H54 (cell line): ENCODE data around the gene RRP9.

ENCODE experiments used
- DNase-seq: peaks from one replicate; pipeline ENCODE4 v3.0.0; 2011; ENCODE audit warnings: low spot score, mixed read lengths; ENCODE audit not compliant: insufficient read length
- FAIRE-seq: peaks from 3 replicates; lab custom pipeline; 2011; peaks lifted over from hg19 to GRCh38; lab: Jason Lieb, UNC
- POLR2A ChIP-seq: IDR thresholded peaks from 2 replicates; pipeline ENCODE4 v1.6.1; 2011; ENCODE audit warnings: low read depth, mild to moderate bottlenecking, low read length

RRP9 gene

GRCh38 chr3:51943451-51944391, 2.0 kb upstream of the RRP9 start:
- FAIRE-seq (no peak), DNase-seq (no peak)
- no peak for TF ChIP-seq POLR2A

- FAIRE-seq: peak; percentile 27
Measured at GRCh38 chr3:51942603-51943450, 1.1 kb upstream of the RRP9 start.

GRCh38 chr3:51941463-51941797, 274 bp downstream of the RRP9 start:
- no peak for DNase-seq
- FAIRE-seq: no peak
- no peak for TF ChIP-seq POLR2A

More at GRCh38 chr3:51942603-51943450, 1.1 kb upstream of the RRP9 start:
- peak; percentile 91 for DNase-seq
- TF ChIP-seq POLR2A: 0 out of 2 replicates have a peak, but pooled peaks have one; percentile 54

GRCh38 chr3:51940648-51941462, 849 bp downstream of the RRP9 start:
- no peak for FAIRE-seq
- DNase-seq: no peak
- no peak for TF ChIP-seq POLR2A

GRCh38 chr3:51938780-51939425, 2.8 kb downstream of the RRP9 start:
- no peak for DNase-seq
- no peak for TF ChIP-seq POLR2A
- FAIRE-seq: no peak

GRCh38 chr3:51937611-51938450, 3.9 kb downstream of the RRP9 start:
- FAIRE-seq (no peak), DNase-seq (no peak)
- TF ChIP-seq POLR2A: no peak

- FAIRE-seq (no peak), DNase-seq (no peak)
Measured at GRCh38 chr3:51937014-51937413, 4.7 kb downstream of the RRP9 start.

GRCh38 chr3:51935886-51936755, 5.6 kb downstream of the RRP9 start:
- DNase-seq (no peak), FAIRE-seq (no peak)
- no peak for TF ChIP-seq POLR2A

More at GRCh38 chr3:51937014-51937413, 4.7 kb downstream of the RRP9 start:
- TF ChIP-seq POLR2A: no peak

GRCh38 chr3:51934991-51935885, 6.5 kb downstream of the RRP9 start:
- DNase-seq: no peak
- FAIRE-seq: no peak
- TF ChIP-seq POLR2A: no peak

- FAIRE-seq: no peak
- TF ChIP-seq POLR2A: no peak
- DNase-seq: no peak
Measured at GRCh38 chr3:51934139-51934850, 7.4 kb downstream of the RRP9 start.
